ENCODE measurements around the gene DCPS. TPM values are rescaled to one million over a fixed set of nuclear protein-coding genes. Genes with fewer than 3 reads are reported as not detected.

DCPS gene
- total RNA-seq, 1 experiment from 2014 or later: 31.2 TPM

DNA sequence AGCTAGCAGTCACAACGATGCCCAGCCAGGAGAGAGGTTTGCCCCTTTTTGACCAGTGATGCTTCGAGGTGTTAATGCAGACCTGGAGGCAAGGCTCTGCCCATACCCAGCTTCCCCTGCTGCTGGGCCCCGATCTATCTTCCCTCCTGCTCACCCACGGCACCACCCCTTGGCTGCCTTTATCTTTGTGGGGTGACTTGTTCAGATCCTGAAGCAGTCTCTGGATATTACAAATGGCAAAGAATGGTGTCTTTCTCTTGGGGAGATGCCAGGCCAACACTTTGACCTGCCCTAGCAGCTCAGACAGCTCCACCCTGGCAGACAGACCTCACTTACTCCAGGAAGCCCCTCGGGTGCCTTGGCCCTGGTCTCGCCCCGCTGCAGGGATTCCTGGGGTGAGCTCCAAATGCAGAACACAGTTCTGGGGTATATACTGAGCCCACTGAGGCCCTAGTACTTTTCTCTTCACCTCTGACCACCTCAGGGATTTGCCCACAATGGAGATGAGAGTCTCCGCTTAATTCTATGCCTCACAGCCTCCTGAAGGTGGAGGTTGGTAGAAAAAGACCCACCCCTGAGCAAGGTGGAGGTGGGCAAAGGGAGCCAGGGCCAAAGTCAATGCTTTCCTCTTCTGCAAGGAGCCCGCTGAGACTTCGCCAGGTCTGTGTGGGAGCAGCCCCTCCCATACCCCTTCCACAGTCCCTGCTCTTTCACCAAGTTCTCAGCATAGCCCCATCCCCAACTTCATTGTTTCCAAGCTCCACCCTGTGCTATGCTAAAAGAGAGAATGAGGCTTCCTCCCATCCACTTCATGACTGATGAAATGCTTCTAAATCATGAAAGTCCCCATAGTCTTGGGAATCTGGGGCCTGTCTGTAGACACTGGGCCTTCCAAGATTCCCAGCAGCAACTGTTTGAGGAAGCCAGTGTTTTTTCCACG, 40.6 kb downstream of the DCPS start:
- no peak for DNase-seq (ENCODE audit: low spot score)

DNA sequence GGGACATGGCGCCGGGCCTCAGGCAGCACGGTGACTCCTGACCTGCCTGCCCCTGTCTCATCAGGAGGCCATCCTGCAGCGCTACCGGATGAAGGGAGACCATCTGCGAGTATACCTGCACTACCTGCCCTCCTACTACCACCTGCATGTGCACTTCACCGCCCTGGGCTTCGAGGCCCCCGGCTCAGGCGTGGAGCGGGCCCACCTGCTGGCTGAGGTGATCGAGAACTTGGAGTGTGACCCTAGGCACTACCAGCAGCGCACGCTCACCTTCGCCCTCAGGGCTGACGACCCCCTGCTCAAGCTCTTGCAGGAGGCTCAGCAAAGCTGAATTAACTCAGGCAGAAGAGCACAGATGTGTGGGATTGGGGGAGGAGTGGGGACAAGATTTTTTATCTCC, 41.4 kb downstream of the DCPS start:
- no peak for DNase-seq (ENCODE audit: low spot score)
- ChIA-PET CTCF (no interaction called here), POLR2A (ENCODE audit: low non-redundant PET) (no interaction called here)
- Histone ChIP-seq H3K4me3 (ENCODE audit: low read depth, low read length, poor library complexity, severe bottlenecking) (no peak overlapping the region), H3K27me3 (replicated peaks; ENCODE audit: insufficient read depth, low read depth, low read length, poor library complexity) (no peaks in the 10 kb centered on the region), H3K9me3 (ENCODE audit: low read depth, low read length, poor library complexity, severe bottlenecking) (no peaks in the 10 kb centered on the region), H3K4me1 (ENCODE audit: insufficient read depth, low read length, poor library complexity, severe bottlenecking) (peaks cover 42% of the 10 kb centered on the region), H3K36me3 (ENCODE audit: insufficient read depth, low read length, poor library complexity, severe bottlenecking) (no peaks in the 10 kb centered on the region), H3K27ac (ENCODE audit: low read depth, low read length, poor library complexity, severe bottlenecking) (no peak overlapping the region)
- BruUV-seq (replicated peaks): no TSS peak
- intact Hi-C loops (cut with micrococcal nuclease; ENCODE audit: unreplicated experiment): no loop called here
- TF ChIP-seq, protein P1, sequence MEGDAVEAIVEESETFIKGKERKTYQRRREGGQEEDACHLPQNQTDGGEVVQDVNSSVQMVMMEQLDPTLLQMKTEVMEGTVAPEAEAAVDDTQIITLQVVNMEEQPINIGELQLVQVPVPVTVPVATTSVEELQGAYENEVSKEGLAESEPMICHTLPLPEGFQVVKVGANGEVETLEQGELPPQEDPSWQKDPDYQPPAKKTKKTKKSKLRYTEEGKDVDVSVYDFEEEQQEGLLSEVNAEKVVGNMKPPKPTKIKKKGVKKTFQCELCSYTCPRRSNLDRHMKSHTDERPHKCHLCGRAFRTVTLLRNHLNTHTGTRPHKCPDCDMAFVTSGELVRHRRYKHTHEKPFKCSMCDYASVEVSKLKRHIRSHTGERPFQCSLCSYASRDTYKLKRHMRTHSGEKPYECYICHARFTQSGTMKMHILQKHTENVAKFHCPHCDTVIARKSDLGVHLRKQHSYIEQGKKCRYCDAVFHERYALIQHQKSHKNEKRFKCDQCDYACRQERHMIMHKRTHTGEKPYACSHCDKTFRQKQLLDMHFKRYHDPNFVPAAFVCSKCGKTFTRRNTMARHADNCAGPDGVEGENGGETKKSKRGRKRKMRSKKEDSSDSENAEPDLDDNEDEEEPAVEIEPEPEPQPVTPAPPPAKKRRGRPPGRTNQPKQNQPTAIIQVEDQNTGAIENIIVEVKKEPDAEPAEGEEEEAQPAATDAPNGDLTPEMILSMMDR (conservative IDR thresholded peaks at IDR 0.05; ENCODE audit: low read depth, low read length): no peak
- no peak for TF ChIP-seq EZH2 (IDR thresholded peaks at IDR 0.05; ENCODE audit: borderline replicate concordance, low read depth, low read length, poor library complexity, severe bottlenecking)

More for the DNA sequence above, 40.6 kb downstream of the DCPS start:
- intact Hi-C loops (cut with micrococcal nuclease; ENCODE audit: unreplicated experiment): no loop called here
- no TSS peak for BruUV-seq (replicated peaks)
- peaks cover 38% of the 10 kb centered on the region for H3K4me1 ChIP-seq (ENCODE audit: insufficient read depth, low read length, poor library complexity, severe bottlenecking)
- no peaks in the 10 kb centered on the region for H3K9me3 ChIP-seq (ENCODE audit: low read depth, low read length, poor library complexity, severe bottlenecking)
- no peaks in the 10 kb centered on the region for H3K27me3 ChIP-seq (replicated peaks; ENCODE audit: insufficient read depth, low read depth, low read length, poor library complexity)
- no peak overlapping the region for H3K27ac ChIP-seq (ENCODE audit: low read depth, low read length, poor library complexity, severe bottlenecking)
- POLR2A ChIA-PET (ENCODE audit: low non-redundant PET): no interaction called here
- no peak for TF ChIP-seq EZH2 (IDR thresholded peaks at IDR 0.05; ENCODE audit: borderline replicate concordance, low read depth, low read length, poor library complexity, severe bottlenecking)
- TF ChIP-seq, protein P1 (conservative IDR thresholded peaks at IDR 0.05; ENCODE audit: low read depth, low read length): no peak
- CTCF ChIA-PET: no interaction called here
- H3K36me3 ChIP-seq (ENCODE audit: insufficient read depth, low read length, poor library complexity, severe bottlenecking): no peaks in the 10 kb centered on the region
- H3K4me3 ChIP-seq (ENCODE audit: low read depth, low read length, poor library complexity, severe bottlenecking): no peak overlapping the region

DNA sequence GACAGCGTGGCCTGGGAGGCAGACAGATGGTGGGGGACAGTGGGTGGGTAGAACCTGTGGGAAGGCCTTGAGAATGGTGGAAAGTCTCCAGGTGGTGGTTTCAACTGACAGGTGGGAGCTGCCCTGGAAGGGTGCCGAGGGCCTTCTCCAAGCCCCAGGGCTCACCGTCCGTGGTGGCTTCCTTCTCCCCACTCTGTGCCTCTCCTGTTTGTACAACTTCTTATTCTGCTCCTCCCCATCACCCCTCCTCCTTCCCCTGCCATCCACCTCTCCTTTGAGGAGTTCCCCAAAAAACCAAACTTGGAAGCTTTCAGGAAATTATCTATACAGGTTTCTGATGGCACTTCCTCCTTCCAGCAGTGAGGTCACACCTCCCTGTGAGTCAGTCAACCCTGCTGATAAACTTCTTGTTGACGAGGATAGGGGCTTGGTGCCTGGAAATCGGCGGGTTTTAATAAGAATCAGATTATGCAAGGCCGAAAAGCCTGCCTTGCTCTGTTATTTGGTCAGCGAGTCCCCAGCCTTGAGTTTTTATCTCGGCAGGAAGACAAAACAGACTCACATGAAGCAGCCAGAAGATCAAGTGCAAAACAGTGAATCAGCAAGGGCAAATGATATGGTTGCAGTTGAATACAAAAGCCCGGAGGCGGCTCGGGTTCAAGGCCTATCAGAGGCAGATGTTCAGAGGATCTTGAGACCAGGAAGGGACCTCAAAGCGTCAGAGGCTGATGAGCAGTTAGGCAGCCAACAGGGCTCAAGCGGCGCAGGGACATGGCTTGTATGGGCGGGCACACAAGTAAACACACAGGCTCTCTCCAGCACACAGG, 42.1 kb downstream of the DCPS start:
- CTCF ChIA-PET: no interaction called here
- no peak overlapping the region for H3K4me3 ChIP-seq (ENCODE audit: low read depth, low read length, poor library complexity, severe bottlenecking)
- no peaks in the 10 kb centered on the region for H3K27me3 ChIP-seq (replicated peaks; ENCODE audit: insufficient read depth, low read depth, low read length, poor library complexity)
- POLR2A ChIA-PET (ENCODE audit: low non-redundant PET): no interaction called here
- BruUV-seq (replicated peaks): no TSS peak
- DNase-seq (ENCODE audit: low spot score): peak; percentile 67
- intact Hi-C loops (cut with micrococcal nuclease; ENCODE audit: unreplicated experiment): no loop called here
- peak overlapping the region; percentile 73 for H3K27ac ChIP-seq (ENCODE audit: low read depth, low read length, poor library complexity, severe bottlenecking)
- TF ChIP-seq EZH2 (IDR thresholded peaks at IDR 0.05; ENCODE audit: borderline replicate concordance, low read depth, low read length, poor library complexity, severe bottlenecking): no peak
- TF ChIP-seq, protein P1 (conservative IDR thresholded peaks at IDR 0.05; ENCODE audit: low read depth, low read length): no peak
- H3K4me1 ChIP-seq (ENCODE audit: insufficient read depth, low read length, poor library complexity, severe bottlenecking): peaks cover 36% of the 10 kb centered on the region
- no peaks in the 10 kb centered on the region for H3K9me3 ChIP-seq (ENCODE audit: low read depth, low read length, poor library complexity, severe bottlenecking)
- H3K36me3 ChIP-seq (ENCODE audit: insufficient read depth, low read length, poor library complexity, severe bottlenecking): no peaks in the 10 kb centered on the region
